BJ (cell line): ENCODE measurements around the gene NT5DC1. TPM values are rescaled to one million over a fixed set of nuclear protein-coding genes. Genes with fewer than 3 reads are reported as not detected.

ENCODE experiments used
- CTCF ChIA-PET: fragments of 350-600 bp; formaldehyde crosslinking; extraction: SDS; loops from one replicate; lab custom pipeline; 2021; ENCODE audit warnings: antibody characterized with exemption, inconsistent platforms; lab: Yijun Ruan, JAX
- POLR2A ChIA-PET: fragments of 300-600 bp; sonication (Branson Sonifier 250); formaldehyde crosslinking; extraction: SDS; loops from one replicate; lab custom pipeline; 2021; ENCODE audit warnings: antibody characterized with exemption; lab: Charles Lee
- DNase-seq: peaks from one replicate; pipeline ENCODE4 v3.0.0-alpha.2; 2011; ENCODE audit warnings: low read depth
- H3K27me3 ChIP-seq: 2 replicates; pipeline ENCODE4 v1.6.0; 2011; ENCODE audit warnings: low read length; ENCODE audit not compliant: control insufficient read depth, insufficient read depth
- H3K36me3 ChIP-seq: 2 replicates; pipeline ENCODE4 v1.5.1; 2011; ENCODE audit warnings: low read length; ENCODE audit not compliant: control insufficient read depth, insufficient read depth
- H3K4me3 ChIP-seq: 2 replicates; pipeline ENCODE4 v1.5.1; 2011; ENCODE audit warnings: low read depth, mild to moderate bottlenecking, control low read depth, low read length
- CTCF ChIP-seq: IDR thresholded peaks from 2 replicates; pipeline ENCODE4 v1.5.1; 2011; ENCODE audit warnings: low read depth, mild to moderate bottlenecking, control low read depth, inconsistent platforms, low read length, moderate library complexity; ENCODE audit not compliant: insufficient read depth
- polyA plus RNA-seq: library from polyadenylated mRNA; depleted of rRNA; stranded (reverse); fragments of >200 nt; gene quantifications from 2 replicates; pipeline ENCODE4 v1.2.3, GENCODE V29; 2011

NT5DC1 gene
- polyA plus RNA-seq, 1 experiment, result 12.3 TPM

- CTCF ChIA-PET, result interaction anchor here (1.2 kb wide), 1 partner anchor 13 kb away, joined by 3 read pairs; no protein-coding TSS in a partner anchor
- H3K27me3 ChIP-seq, result no peaks in the 10 kb centered on the region
Observed at GRCh38 chr6:116078522-116078921, 22.1 kb upstream of the NT5DC1 start.

GRCh38 chr6:116078945-116079344 lies 21.7 kb upstream of the NT5DC1 start:
- POLR2A ChIA-PET, result no interaction called here
- no peak for DNase-seq
- Histone ChIP-seq H3K4me3 (no peak overlapping the region), H3K36me3 (no peaks in the 10 kb centered on the region), H3K27me3 (no peaks in the 10 kb centered on the region)
- CTCF ChIA-PET, result no interaction called here
- TF ChIP-seq CTCF, result no peak

More at GRCh38 chr6:116078522-116078921, 22.1 kb upstream of the NT5DC1 start:
- no peak for DNase-seq
- Histone ChIP-seq H3K4me3 (no peak overlapping the region), H3K36me3 (no peaks in the 10 kb centered on the region)
- TF ChIP-seq CTCF, result no peak
- POLR2A ChIA-PET, result no interaction called here

- CTCF ChIA-PET, result interaction anchor here (0.9 to 1.0 kb wide), 2 partner anchors 13 to 23 kb away, joined by 3 read pairs; partner anchors contain the start of gene FRK
- no peak overlapping the region for H3K4me3 ChIP-seq
Observed at GRCh38 chr6:116083052-116083451, 17.6 kb upstream of the NT5DC1 start.

GRCh38 chr6:116084284-116084683 lies 16.4 kb upstream of the NT5DC1 start:
- DNase-seq, result no peak
- Histone ChIP-seq H3K4me3 (no peak overlapping the region), H3K27me3 (no peaks in the 10 kb centered on the region), H3K36me3 (no peaks in the 10 kb centered on the region)
- ChIA-PET POLR2A (no interaction called here), CTCF (interaction anchor here (1.3 to 1.4 kb wide), 3 partner anchors 10 to 24 kb away, joined by 3 to 5 read pairs (median 5); partner anchors contain the start of gene FRK)
- TF ChIP-seq CTCF, result no peak

More at GRCh38 chr6:116083052-116083451, 17.6 kb upstream of the NT5DC1 start:
- Histone ChIP-seq H3K36me3 (no peaks in the 10 kb centered on the region), H3K27me3 (no peaks in the 10 kb centered on the region)
- POLR2A ChIA-PET, result no interaction called here
- DNase-seq, result no peak
- no peak for TF ChIP-seq CTCF

DNA sequence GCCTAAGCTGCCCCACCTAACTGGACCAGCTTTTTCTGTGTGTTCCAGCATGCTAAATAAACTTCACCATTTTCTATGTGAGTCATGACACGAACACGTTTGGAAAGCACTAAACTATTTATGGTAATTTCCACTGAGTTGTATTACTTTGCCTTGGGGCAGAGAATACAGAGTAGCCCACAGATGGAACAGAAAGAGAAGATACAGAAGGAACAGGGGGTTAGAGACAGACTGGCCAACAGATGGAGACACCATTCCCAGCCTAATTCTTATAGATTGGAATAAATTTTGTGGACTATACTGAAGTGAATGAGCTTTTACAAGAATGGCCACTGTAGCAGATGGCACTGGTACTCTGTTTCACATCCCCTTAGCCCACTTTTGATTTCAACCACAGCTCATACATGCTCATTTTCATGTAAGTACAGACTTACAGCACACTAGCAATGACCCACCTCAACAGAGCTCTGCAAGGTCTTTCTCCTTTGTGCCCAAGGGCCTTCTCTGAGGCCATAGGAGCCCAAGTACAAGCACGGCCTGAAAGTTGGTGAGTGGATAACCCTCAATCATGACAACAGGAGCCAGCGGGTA lies 13.1 kb upstream of the NT5DC1 start:
- POLR2A ChIA-PET, result interaction anchor here (0.7 kb wide), 1 partner anchor 13 kb away, joined by 3 read pairs; no protein-coding TSS in a partner anchor
- CTCF ChIA-PET, result interaction anchor here (0.9 to 3.1 kb wide), 8 partner anchors 9 to 79 kb away, joined by 3 to 25 read pairs (median 4); partner anchors contain the start of gene FRK
- H3K36me3 ChIP-seq, result no peaks in the 10 kb centered on the region
- peak; percentile 73 for DNase-seq
- peak; percentile 46 for TF ChIP-seq CTCF
- no peaks in the 10 kb centered on the region for H3K27me3 ChIP-seq
- no peak overlapping the region for H3K4me3 ChIP-seq
